GM18861 (cell line): ENCODE measurements around the gene ADAP1.
A peak's percentile ranks its signal among the peaks of the same experiment; 100 is the strongest.

Source experiments
- ATAC-seq: cut with Tn5 transposase; IDR thresholded peaks from one replicate; pipeline ENCODE4 v1.9.1; 2021; ENCODE audit not compliant: unreplicated experiment

Gene ADAP1

GRCh38 chr7:923108-924041 is 31.1 kb downstream of the ADAP1 start:
- ATAC-seq = peak; percentile 67

DNA sequence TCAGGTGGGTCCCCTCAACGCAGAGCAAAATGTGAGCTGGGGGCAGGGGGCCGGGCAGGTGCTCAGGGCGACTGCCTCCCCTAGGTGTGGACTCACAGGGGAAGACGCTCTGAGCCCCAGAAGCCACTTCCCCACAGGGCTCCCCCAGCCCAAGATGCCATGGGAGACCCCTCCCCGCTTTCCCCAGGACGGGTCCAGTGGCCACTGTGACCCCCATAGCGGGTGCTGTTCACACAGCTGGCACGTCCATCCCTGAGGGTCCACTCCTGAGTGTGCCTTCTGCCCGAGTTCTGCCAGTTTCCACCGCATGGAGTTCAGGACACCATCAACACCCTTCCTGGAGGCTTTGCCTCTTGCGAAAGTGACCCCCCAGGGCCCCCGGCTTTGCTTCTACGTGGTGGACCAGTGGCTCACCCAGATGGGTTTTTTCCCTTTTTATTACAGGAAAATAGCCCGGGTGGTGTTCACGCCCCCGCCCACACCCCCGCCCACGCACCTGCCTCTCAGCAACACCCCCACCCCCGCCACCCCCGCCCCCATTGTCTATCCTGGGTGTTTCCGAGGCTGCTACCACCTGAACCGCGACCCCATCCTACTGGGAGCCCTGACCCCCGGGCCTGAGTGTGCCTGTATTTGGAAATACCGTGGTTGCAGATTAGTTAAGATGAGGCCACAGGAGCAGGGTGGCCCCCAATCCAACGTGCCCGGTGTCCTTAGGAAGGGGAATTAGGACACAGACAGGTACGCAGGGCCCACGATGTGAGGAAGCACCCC is 32.0 kb downstream of the ADAP1 start:
- ATAC-seq = no peak

GRCh38 chr7:921581-922333 is 32.7 kb downstream of the ADAP1 start:
- no peak for ATAC-seq

- no peak for ATAC-seq
These were observed 33.4 kb downstream of the ADAP1 start for GRCh38 chr7:921071-921461.

DNA sequence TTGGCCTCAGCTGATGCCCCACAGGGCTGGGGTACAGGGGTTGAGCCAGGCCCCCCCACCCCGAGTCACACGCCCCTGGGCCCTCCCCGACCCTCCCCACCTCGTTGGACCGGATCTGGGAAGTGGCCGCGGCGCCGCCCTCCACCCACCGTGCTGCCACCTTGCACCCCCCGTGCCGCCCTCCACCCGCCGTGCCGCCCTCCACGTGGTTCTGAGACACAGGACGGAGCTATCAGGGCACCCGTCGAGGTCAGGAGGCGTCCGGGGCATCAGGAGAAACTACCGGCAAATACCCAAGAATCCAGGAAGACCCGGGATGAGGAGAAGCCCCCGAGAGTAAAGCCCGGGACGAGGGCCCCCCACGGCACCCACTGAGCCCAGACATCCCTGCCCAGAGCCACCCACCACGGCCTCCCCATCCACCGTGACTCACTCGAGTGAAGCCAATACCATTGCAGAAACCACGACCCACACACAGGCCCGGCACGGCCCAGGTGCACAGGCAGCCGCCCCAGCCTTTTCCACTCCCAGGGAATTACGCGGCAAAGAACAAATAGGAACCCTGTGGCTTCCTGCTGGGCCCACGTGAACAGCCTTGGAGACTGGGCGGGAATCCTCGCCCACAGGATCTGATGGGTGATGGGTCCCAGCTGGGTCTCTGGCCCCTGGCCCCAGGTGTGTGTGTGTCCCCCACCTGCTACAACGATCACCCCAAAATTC is 34.0 kb downstream of the ADAP1 start:
- ATAC-seq = no peak

DNA sequence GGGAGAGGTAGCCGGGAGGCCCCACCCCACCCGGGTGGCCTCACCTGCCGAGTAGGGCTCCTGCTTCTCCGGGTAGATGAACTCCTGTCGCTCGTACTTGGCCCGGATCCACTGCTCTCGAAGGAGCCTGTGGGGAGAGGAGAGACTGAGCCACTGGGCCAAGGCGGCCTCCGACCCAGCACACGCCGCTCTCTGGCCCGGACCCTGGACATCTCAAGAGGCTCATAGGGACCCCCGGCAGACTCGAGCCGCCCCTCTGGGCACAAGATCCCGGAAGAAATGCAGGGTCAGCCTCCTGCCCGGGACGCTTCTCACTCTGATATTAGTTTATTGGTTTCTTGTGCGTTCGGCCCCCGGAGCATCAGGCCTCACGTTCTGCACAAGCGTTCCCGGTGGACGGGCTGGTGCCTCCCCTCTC is 34.5 kb downstream of the ADAP1 start:
- no peak for ATAC-seq

GRCh38 chr7:919114-919442 is 35.4 kb downstream of the ADAP1 start:
- ATAC-seq = no peak

- no peak for ATAC-seq
These were observed 35.9 kb downstream of the ADAP1 start for GRCh38 chr7:918441-919113.

DNA sequence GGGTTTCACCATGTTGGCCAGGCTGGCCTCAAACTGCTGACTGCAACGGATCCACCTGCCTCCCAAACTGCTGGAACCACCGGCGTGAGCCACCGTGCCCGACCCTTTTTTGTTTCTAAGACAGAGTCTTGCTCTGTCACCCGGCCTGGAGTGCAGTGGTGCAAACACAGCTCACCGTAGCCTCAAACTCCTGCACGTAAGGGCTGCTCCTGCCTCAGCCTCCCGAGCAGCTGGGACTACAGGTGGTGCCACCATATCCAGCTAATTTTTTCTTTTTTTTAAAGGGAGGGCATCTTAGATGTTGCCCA is 36.4 kb downstream of the ADAP1 start:
- ATAC-seq = no peak

- no peak for ATAC-seq
These were observed 37.0 kb downstream of the ADAP1 start for GRCh38 chr7:917255-918117.

DNA sequence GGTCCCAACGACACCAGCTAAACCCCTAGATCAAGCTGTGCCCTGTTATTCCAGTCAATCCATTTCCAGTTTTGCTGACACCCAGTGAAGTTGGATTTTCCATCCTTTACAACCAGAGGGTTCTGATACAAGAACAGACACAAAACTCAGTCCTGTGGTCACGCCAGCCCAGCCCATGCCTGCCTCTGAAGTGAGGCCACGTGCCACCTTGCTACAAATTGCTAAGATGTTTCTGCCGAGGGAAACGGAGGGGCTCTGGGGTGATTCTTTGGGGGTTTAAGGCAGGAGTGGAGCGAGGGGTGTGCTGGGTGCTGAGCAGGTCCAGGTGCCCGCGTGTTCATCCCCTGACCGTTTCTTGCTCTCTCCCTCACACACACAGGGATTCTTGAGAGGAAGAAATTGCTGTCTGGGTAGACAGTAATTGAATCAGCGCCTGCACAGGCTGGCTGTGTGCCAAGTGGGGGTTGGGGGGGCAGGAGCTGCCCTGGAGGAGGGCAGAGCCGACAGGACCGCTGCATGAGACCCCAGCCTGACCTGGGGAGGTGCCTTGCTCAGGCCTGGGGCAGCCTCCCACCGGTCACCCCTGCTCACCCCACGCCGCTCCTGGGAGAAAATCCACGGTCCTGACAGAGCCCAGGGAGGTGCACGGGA is 38.1 kb downstream of the ADAP1 start:
- no peak for ATAC-seq

DNA sequence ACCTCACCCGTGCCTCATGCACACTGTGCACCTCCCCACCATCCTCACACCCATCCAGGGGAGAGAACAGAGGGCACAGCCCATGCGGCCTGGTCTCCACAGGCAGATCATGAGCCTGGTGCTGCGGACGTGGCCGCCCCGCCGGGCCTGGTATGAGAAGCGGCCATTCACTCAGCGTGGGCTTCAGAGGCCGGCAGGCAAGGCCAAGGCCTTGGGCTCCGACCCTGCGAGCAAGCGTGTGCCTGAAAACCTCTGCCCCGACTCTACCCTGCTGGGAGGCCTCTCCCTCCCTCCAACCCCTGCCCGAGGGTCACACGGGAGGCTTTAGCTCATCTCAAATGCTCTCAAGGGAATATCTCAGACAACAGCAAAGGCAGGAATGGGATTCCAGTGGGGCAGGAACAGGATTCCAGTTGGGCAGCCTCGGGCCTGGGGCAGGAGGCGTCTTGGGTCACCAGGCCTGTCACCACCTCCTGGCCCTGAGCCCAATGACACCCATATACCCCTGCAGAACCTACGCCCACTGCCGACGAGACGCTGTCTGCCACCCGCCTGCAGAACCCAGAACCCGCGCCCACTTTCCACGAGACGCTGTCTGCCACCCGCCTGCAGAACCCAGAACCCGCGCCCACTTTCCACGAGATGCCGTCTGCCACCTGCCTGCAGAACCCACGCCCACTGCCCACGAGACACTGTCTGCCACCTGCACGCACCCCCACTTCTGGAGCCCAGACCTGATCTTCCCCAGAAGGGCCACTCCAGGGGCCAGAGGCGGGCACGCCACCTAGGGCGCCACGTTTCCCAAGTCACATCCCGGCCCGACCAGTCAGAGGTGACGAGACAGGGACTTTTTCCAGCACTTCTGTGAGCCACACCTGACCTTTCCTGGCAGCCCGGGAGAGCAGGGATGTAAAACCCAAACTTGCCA is 38.9 kb downstream of the ADAP1 start:
- ATAC-seq = no peak

- no peak for ATAC-seq
These were observed 39.8 kb downstream of the ADAP1 start for GRCh38 chr7:914521-915194.

GRCh38 chr7:913736-914520 is 40.6 kb downstream of the ADAP1 start:
- ATAC-seq = no peak

DNA sequence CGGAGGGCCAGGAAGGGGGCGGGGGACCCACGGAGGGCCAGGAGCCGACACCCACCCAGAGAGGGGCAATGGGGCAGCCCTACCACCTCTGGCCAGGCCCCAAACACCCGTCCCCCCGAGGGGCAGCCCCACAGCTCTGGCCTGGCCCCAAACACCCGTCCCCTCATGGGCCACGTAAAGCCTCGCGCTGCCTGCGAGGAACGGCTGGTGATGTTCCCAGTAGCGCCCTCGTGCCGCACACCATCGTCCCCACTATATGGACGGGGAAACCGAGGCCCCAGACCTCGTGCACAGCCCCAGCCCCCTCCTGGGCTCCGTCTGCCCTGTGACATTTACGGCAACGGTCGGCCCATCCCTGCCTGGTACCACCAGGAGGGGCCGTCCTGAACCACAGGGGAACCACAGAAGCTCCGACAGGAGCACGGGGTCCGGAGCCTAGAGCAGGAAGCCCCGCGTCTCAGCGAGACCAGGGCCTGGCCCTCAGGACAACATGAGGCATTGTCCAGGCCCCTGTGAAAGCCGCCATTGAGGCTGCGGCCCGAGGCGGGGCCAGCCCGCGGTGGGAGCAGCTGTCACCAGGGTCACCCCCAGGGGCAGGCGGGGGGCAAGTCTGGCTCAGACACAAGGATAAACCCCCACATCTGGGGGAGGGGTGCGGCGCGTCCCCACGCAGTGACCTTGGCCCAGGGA is 42.5 kb downstream of the ADAP1 start:
- ATAC-seq = no peak

DNA sequence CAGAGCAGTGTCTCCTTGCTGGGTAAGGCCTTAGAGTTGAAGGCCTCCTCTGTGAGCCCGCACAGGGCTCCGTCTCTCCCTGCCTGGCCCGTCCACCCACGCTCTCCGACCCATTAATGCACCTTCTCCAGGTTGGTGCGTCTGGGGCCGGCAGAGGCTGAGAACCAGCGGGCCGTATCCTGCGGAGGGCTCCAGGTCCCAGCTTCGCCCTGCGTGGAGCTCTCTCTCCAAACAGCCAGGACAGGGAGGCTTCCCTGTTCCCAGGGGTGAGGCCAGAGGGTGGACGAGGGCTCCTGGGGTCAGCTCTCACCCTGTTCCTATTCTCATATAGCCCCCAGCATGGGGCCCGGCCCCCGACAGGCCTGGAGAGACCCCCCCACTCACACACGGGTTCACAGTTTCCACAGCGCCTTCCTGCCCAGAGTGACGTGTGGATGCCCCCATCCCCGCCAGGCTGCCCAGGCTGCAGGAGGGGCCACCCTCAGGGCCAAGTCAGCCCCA is 43.5 kb downstream of the ADAP1 start:
- ATAC-seq = no peak
